Measurements from ENCODE around the gene RC3H2.

The RC3H2 gene

DNA sequence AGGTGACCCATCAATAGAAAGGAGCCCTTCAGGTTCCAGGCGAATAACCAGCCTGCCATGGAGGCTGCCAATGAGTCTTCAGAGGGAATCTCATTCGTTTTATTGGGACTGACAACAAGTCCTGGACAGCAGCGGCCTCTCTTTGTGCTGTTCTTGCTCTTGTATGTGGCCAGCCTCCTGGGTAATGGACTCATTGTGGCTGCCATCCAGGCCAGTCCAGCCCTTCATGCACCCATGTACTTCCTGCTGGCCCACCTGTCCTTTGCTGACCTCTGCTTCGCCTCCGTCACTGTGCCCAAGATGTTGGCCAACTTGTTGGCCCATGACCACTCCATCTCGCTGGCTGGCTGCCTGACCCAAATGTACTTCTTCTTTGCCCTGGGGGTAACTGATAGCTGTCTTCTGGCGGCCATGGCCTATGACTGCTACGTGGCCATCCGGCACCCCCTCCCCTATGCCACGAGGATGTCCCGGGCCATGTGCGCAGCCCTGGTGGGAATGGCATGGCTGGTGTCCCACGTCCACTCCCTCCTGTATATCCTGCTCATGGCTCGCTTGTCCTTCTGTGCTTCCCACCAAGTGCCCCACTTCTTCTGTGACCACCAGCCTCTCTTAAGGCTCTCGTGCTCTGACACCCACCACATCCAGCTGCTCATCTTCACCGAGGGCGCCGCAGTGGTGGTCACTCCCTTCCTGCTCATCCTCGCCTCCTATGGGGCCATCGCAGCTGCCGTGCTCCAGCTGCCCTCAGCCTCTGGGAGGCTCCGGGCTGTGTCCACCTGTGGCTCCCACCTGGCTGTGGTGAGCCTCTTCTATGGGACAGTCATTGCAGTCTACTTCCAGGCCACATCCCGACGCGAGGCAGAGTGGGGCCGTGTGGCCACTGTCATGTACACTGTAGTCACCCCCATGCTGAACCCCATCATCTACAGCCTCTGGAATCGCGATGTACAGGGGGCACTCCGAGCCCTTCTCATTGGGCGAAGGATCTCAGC lies 104.8 kb downstream of the RC3H2 start, which contains the start of gene OR1K1:
OR1K1 (plus strand) TSS at position 58 of the 995 bp plus-strand sequence; CDS start at position 58, 0 bp downstream.
- no peak for DNase-seq (ENCODE audit: low spot score)

DNA sequence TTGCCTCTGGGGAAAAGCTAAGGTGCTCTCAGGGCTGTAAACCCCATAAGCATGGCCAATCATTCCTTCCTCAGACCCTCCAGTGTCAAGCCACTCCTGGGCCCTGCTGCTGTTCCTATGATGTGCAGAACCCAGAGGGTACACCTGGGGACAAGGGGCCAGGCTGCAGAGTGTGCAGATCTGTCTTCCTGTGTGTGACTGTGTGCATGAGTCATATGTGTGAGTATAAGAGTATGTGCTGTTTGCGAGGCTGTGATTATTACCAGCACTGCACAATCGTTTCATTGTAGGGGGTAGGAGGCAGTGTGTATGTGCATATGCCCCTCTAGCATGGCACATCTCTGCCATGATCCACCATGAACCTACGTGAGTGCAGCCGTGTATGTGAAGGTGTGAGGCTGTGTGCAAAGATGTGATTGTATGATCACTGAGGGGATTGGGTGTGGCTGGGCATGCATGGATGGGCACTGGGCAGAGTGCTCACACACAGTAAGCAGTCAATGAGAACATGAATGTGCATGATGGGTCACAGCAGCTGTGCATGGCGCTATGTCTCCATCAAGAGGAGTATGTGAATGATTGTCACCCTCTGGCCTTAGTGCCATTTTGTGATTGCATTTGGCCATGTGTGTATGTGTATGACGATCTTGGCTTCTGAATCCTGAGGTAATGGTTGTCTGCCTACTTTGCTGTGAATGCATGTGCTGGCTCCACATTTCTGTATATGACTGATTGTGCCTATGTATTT lies 107.7 kb downstream of the RC3H2 start:
- DNase-seq (ENCODE audit: low spot score) = no peak
